Measurements from ENCODE around the gene RPS5. TPM values are rescaled to one million over a fixed set of nuclear protein-coding genes. Genes with fewer than 3 reads are reported as not detected.

The RPS5 gene
- total and polyA plus RNA-seq, 9 of the 15 experiments (the other 6 are each of a cell fraction or from before 2014, with no cell fraction given): 1,228 to 3,570 (median 2,484) TPM

- TF ChIP-seq ZBTB11 (CRISPR knock-in tag; IDR thresholded peaks at IDR 0.05) (peak; percentile 67 to 97 (median 70); a peak in 5 of 6 replicates), ARID1B (IDR thresholded peaks at IDR 0.05) (no peak), FOXP1 (CRISPR knock-in tag; IDR thresholded peaks at IDR 0.05) (no peak), NONO (IDR thresholded peaks at IDR 0.05; ENCODE audit: low read depth in 2 of 2, low read length in 1 of 2) (peak in 1 of 2 experiments; percentile 66; a peak in 1 of 4 replicates), BRCA1 (IDR thresholded peaks at IDR 0.05) (no peak), BRCA1 (CRISPR knock-in tag; IDR thresholded peaks at IDR 0.05) (no peak), ZNF699 (CRISPR knock-in tag; IDR thresholded peaks at IDR 0.05; ENCODE audit: insufficient replicate concordance) (no peak), HCFC1 (IDR thresholded peaks at IDR 0.05; ENCODE audit: low read depth, low read length) (peak; percentile 81), ZNF12 (CRISPR knock-in tag; IDR thresholded peaks at IDR 0.05) (no peak), PHB2 (IDR thresholded peaks at IDR 0.05; ENCODE audit: low read depth) (no peak), MED1 (CRISPR knock-in tag; IDR thresholded peaks at IDR 0.05; ENCODE audit: borderline replicate concordance) (no peak), ATF1 (CRISPR knock-in tag; IDR thresholded peaks at IDR 0.05) (0 out of 2 replicates have a peak, but pooled peaks have one; percentile 22), ATF1 (tag; IDR thresholded peaks at IDR 0.05) (peak; percentile 85), RUNX1 (IDR thresholded peaks at IDR 0.05; ENCODE audit: low read depth) (no peak), RCOR1 (IDR thresholded peaks at IDR 0.05; ENCODE audit: borderline replicate concordance in 1 of 2, low read depth in 2 of 2, low read length in 2 of 2) (peak in 1 of 2 experiments; percentile 5; a peak in 1 of 4 replicates)
- TF ChIP-seq, protein P1, sequence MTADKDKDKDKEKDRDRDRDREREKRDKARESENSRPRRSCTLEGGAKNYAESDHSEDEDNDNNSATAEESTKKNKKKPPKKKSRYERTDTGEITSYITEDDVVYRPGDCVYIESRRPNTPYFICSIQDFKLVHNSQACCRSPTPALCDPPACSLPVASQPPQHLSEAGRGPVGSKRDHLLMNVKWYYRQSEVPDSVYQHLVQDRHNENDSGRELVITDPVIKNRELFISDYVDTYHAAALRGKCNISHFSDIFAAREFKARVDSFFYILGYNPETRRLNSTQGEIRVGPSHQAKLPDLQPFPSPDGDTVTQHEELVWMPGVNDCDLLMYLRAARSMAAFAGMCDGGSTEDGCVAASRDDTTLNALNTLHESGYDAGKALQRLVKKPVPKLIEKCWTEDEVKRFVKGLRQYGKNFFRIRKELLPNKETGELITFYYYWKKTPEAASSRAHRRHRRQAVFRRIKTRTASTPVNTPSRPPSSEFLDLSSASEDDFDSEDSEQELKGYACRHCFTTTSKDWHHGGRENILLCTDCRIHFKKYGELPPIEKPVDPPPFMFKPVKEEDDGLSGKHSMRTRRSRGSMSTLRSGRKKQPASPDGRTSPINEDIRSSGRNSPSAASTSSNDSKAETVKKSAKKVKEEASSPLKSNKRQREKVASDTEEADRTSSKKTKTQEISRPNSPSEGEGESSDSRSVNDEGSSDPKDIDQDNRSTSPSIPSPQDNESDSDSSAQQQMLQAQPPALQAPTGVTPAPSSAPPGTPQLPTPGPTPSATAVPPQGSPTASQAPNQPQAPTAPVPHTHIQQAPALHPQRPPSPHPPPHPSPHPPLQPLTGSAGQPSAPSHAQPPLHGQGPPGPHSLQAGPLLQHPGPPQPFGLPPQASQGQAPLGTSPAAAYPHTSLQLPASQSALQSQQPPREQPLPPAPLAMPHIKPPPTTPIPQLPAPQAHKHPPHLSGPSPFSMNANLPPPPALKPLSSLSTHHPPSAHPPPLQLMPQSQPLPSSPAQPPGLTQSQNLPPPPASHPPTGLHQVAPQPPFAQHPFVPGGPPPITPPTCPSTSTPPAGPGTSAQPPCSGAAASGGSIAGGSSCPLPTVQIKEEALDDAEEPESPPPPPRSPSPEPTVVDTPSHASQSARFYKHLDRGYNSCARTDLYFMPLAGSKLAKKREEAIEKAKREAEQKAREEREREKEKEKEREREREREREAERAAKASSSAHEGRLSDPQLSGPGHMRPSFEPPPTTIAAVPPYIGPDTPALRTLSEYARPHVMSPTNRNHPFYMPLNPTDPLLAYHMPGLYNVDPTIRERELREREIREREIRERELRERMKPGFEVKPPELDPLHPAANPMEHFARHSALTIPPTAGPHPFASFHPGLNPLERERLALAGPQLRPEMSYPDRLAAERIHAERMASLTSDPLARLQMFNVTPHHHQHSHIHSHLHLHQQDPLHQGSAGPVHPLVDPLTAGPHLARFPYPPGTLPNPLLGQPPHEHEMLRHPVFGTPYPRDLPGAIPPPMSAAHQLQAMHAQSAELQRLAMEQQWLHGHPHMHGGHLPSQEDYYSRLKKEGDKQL (CRISPR knock-in tag; IDR thresholded peaks at IDR 0.05; ENCODE audit: borderline replicate concordance): no peak
- TF ChIP-seq, protein P2, sequence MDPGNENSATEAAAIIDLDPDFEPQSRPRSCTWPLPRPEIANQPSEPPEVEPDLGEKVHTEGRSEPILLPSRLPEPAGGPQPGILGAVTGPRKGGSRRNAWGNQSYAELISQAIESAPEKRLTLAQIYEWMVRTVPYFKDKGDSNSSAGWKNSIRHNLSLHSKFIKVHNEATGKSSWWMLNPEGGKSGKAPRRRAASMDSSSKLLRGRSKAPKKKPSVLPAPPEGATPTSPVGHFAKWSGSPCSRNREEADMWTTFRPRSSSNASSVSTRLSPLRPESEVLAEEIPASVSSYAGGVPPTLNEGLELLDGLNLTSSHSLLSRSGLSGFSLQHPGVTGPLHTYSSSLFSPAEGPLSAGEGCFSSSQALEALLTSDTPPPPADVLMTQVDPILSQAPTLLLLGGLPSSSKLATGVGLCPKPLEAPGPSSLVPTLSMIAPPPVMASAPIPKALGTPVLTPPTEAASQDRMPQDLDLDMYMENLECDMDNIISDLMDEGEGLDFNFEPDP (CRISPR knock-in tag; IDR thresholded peaks at IDR 0.05): no peak
Measured at GRCh38 chr19:58362272-58362994, 24.6 kb upstream of the RPS5 start, which contains the start of gene ZNF497 (continued).
